SU-DHL-6 (cell line): Measurements from ENCODE around the gene CNTNAP5.

Source experiments
- EZH2phosphoT487 ChIP-seq: fragments of 200-600 bp; sonication (generic), shearing (Covaris generic); conservative IDR thresholded peaks from 2 replicates; pipeline ENCODE4 v1.6.1; 2018; ENCODE audit warnings: mild to moderate bottlenecking, antibody characterized with exemption, low read length, moderate library complexity, mixed read lengths
- TF ChIP-seq, protein P1 (sequence below): fragments of 200-600 bp; sonication (generic); IDR thresholded peaks from one replicate; pipeline ENCODE4 v1.5.1; 2017; ENCODE audit warnings: antibody characterized with exemption, mild to moderate bottlenecking, low read length, moderate library complexity; ENCODE audit not compliant: insufficient read depth, poor library complexity, severe bottlenecking

- TF ChIP-seq, protein P1, sequence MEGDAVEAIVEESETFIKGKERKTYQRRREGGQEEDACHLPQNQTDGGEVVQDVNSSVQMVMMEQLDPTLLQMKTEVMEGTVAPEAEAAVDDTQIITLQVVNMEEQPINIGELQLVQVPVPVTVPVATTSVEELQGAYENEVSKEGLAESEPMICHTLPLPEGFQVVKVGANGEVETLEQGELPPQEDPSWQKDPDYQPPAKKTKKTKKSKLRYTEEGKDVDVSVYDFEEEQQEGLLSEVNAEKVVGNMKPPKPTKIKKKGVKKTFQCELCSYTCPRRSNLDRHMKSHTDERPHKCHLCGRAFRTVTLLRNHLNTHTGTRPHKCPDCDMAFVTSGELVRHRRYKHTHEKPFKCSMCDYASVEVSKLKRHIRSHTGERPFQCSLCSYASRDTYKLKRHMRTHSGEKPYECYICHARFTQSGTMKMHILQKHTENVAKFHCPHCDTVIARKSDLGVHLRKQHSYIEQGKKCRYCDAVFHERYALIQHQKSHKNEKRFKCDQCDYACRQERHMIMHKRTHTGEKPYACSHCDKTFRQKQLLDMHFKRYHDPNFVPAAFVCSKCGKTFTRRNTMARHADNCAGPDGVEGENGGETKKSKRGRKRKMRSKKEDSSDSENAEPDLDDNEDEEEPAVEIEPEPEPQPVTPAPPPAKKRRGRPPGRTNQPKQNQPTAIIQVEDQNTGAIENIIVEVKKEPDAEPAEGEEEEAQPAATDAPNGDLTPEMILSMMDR: no peak
- no peak for TF ChIP-seq EZH2phosphoT487
Observed at GRCh38 chr2:124610141-124610540, 585.1 kb downstream of the CNTNAP5 start.
